Heart left ventricle (tissue), 13 donors: ENCODE measurements around the gene PXT1.

Experiments used
- POLR2A ChIP-seq, 2 donors: fragments of 450-650 bp; IDR thresholded peaks; one replicate each; pipeline ENCODE4 v1.6.1; 2017; ENCODE audit warnings: antibody characterized with exemption in 2 of 2, mild to moderate bottlenecking in 2 of 2, moderate library complexity in 2 of 2
- TF ChIP-seq, protein P1 (sequence below), 12 donors: fragments of 200-600 bp; sonication (generic) in 4 of 12; IDR thresholded peaks; one replicate each; pipeline versions ENCODE4 v1.5.0 to v1.8.0; 2018 to 2022; ENCODE audit warnings: antibody characterized with exemption in 12 of 12, mild to moderate bottlenecking in 5 of 12
- donor health status: ischemic (EF 13 %, LVEDD 7.1; RV severe dilation, severe dysfunction).
- donor health status: DM: no; HTN: yes; CAD: no.
- donor health status: DM: no; HTN: no; CAD: no.
- donor health status: ischemic (EF 25% LVEDD 6.9; RV normal size, moderate dysfunction).
- donor health status: ischemic (EF 25% LVEDD 5.7; RV mildly dilated, moderate dysfunction).
- donor health status: ischemic (EF 35%, LVEDD 5.7; RV mildly dilated, moderate dysfunction).
- donor health status: nonischemic (EF 11% LVEDD 7.7; RV severe dilation, severe dysfunction).
- donor health status: DM: yes; HTN: yes; CAD: no.
- donor health status: PGD.
- donor health status: ischemic (EF 29% LVEDD 5.4; RV normal size, mild dysfunction).
- donor health status: nonischemic (EF 23%, LVEDD 6.1; RV moderate dilation, normal function).

DNA sequence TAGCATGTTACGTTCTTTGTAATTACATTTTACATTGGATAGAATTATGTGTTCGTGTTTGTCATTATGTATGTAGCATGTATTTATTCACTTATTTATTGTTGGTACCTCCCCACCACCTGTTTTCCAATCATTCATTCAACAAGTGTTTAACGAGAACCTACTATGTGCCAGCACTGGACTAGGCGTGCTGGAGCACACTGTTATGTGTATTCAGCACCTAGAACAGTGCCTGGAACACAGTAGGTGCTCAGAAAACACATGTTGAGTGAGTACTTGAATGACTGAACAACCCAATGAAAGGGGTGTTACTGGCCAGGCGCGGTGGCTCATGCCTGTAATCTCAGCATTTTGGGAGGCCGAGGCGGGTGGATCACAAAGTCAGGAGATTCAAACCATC, 66.5 kb downstream of the PXT1 start:
- TF ChIP-seq, protein P1, sequence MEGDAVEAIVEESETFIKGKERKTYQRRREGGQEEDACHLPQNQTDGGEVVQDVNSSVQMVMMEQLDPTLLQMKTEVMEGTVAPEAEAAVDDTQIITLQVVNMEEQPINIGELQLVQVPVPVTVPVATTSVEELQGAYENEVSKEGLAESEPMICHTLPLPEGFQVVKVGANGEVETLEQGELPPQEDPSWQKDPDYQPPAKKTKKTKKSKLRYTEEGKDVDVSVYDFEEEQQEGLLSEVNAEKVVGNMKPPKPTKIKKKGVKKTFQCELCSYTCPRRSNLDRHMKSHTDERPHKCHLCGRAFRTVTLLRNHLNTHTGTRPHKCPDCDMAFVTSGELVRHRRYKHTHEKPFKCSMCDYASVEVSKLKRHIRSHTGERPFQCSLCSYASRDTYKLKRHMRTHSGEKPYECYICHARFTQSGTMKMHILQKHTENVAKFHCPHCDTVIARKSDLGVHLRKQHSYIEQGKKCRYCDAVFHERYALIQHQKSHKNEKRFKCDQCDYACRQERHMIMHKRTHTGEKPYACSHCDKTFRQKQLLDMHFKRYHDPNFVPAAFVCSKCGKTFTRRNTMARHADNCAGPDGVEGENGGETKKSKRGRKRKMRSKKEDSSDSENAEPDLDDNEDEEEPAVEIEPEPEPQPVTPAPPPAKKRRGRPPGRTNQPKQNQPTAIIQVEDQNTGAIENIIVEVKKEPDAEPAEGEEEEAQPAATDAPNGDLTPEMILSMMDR (IDR thresholded peaks at IDR 0.05): no peak
- no peak for TF ChIP-seq POLR2A (IDR thresholded peaks at IDR 0.05)
